ENCODE results near the gene BORCS6. TPM values are rescaled to one million over a fixed set of nuclear protein-coding genes. Genes with fewer than 3 reads are reported as not detected.

BORCS6 gene
- total RNA-seq, 2 experiments from 2014 or later = 4.0 to 4.3 TPM

- intact Hi-C loops (cut with micrococcal nuclease) = loop anchor here (1.0 to 10.0 kb wide), 3 partner anchors 11 to 666 kb away; partner anchors contain the start of genes FXR2, POLR2A and SLC35G6
- CTCF ChIA-PET = interaction anchor here (1.8 kb wide), 1 partner anchor 92 kb away, joined by 7 read pairs; no protein-coding TSS in a partner anchor
- H3K4me1 Mint-ChIP-seq (ENCODE audit: low read depth) = peaks cover 42% of the 10 kb centered on the region
- no peaks in the 10 kb centered on the region for H3K27me3 Mint-ChIP-seq (ENCODE audit: low read depth)
- no peaks in the 10 kb centered on the region for H3K9me3 Mint-ChIP-seq
- H3K27ac Mint-ChIP-seq = no peak overlapping the region
- no peak for DNase-seq
- H3K4me3 Mint-ChIP-seq = peak overlapping the region; percentile 84
- peaks cover 17% of the 10 kb centered on the region for H3K36me3 Mint-ChIP-seq (ENCODE audit: low read depth)
Measured at GRCh38 chr17:8150194-8151119, 39.5 kb downstream of the BORCS6 start.

- no peak overlapping the region for H3K4me3 Mint-ChIP-seq
- no peaks in the 10 kb centered on the region for H3K27me3 Mint-ChIP-seq (ENCODE audit: low read depth)
- no peak for DNase-seq
- H3K4me1 Mint-ChIP-seq (ENCODE audit: low read depth) = peaks cover 33% of the 10 kb centered on the region
- CTCF ChIA-PET = no interaction called here
- intact Hi-C loops (cut with micrococcal nuclease) = loop anchor here (10.0 kb wide), 2 partner anchors 535 to 665 kb away; partner anchors contain the start of genes FXR2, POLR2A and SLC35G6
- no peaks in the 10 kb centered on the region for H3K9me3 Mint-ChIP-seq
- H3K36me3 Mint-ChIP-seq (ENCODE audit: low read depth) = peaks cover 17% of the 10 kb centered on the region
- H3K27ac Mint-ChIP-seq = no peak overlapping the region
Measured at GRCh38 chr17:8149419-8150193, 40.4 kb downstream of the BORCS6 start.

GRCh38 chr17:8148560-8148959, 41.4 kb downstream of the BORCS6 start:
- no peak overlapping the region for H3K4me3 Mint-ChIP-seq
- intact Hi-C loops (cut with micrococcal nuclease) = no loop called here
- no peaks in the 10 kb centered on the region for H3K9me3 Mint-ChIP-seq
- no peak overlapping the region for H3K27ac Mint-ChIP-seq
- H3K36me3 Mint-ChIP-seq (ENCODE audit: low read depth) = peaks cover 22% of the 10 kb centered on the region
- DNase-seq = no peak
- H3K4me1 Mint-ChIP-seq (ENCODE audit: low read depth) = peaks cover 24% of the 10 kb centered on the region
- H3K27me3 Mint-ChIP-seq (ENCODE audit: low read depth) = no peaks in the 10 kb centered on the region
- CTCF ChIA-PET = interaction anchor here (0.8 to 1.0 kb wide), 2 partner anchors 9 to 11 kb away, joined by 3 to 4 read pairs; no protein-coding TSS in a partner anchor

GRCh38 chr17:8147805-8148404, 42.1 kb downstream of the BORCS6 start:
- DNase-seq = no peak
- CTCF ChIA-PET = interaction anchor here (0.8 to 1.0 kb wide), 2 partner anchors 8 to 12 kb away, joined by 3 to 4 read pairs; no protein-coding TSS in a partner anchor
- H3K27me3 Mint-ChIP-seq (ENCODE audit: low read depth) = no peaks in the 10 kb centered on the region
- H3K36me3 Mint-ChIP-seq (ENCODE audit: low read depth) = peaks cover 25% of the 10 kb centered on the region
- peaks cover 18% of the 10 kb centered on the region for H3K4me1 Mint-ChIP-seq (ENCODE audit: low read depth)
- no peak overlapping the region for H3K27ac Mint-ChIP-seq
- intact Hi-C loops (cut with micrococcal nuclease) = no loop called here
- H3K9me3 Mint-ChIP-seq = no peaks in the 10 kb centered on the region
- H3K4me3 Mint-ChIP-seq = no peak overlapping the region

- intact Hi-C loops (cut with micrococcal nuclease) = no loop called here
- Mint-ChIP-seq H3K27ac (no peak overlapping the region), H3K36me3 (ENCODE audit: low read depth) (peaks cover 29% of the 10 kb centered on the region), H3K4me3 (no peak overlapping the region), H3K27me3 (ENCODE audit: low read depth) (no peaks in the 10 kb centered on the region), H3K9me3 (no peaks in the 10 kb centered on the region), H3K4me1 (ENCODE audit: low read depth) (peaks cover 12% of the 10 kb centered on the region)
- DNase-seq = no peak
- CTCF ChIA-PET = interaction anchor here (0.6 to 1.0 kb wide), 2 partner anchors 8 to 13 kb away, joined by 3 to 5 read pairs; no protein-coding TSS in a partner anchor
Measured at GRCh38 chr17:8147141-8147804, 42.7 kb downstream of the BORCS6 start.

GRCh38 chr17:8146381-8147140, 43.4 kb downstream of the BORCS6 start:
- CTCF ChIA-PET = interaction anchor here (0.6 to 0.9 kb wide), 3 partner anchors 9 to 39 kb away, joined by 3 to 5 read pairs (median 3); no protein-coding TSS in a partner anchor
- intact Hi-C loops (cut with micrococcal nuclease) = no loop called here
- Mint-ChIP-seq H3K27me3 (ENCODE audit: low read depth) (no peaks in the 10 kb centered on the region), H3K9me3 (no peaks in the 10 kb centered on the region), H3K4me1 (ENCODE audit: low read depth) (peaks cover 10% of the 10 kb centered on the region), H3K36me3 (ENCODE audit: low read depth) (peaks cover 30% of the 10 kb centered on the region), H3K4me3 (no peak overlapping the region), H3K27ac (no peak overlapping the region)
- no peak for DNase-seq

- Mint-ChIP-seq H3K4me3 (no peak overlapping the region), H3K27me3 (ENCODE audit: low read depth) (no peaks in the 10 kb centered on the region), H3K9me3 (no peaks in the 10 kb centered on the region), H3K4me1 (ENCODE audit: low read depth) (peaks cover 9% of the 10 kb centered on the region), H3K36me3 (ENCODE audit: low read depth) (peaks cover 36% of the 10 kb centered on the region), H3K27ac (no peak overlapping the region)
- DNase-seq = no peak
- CTCF ChIA-PET = interaction anchor here (0.9 kb wide), 1 partner anchor 40 kb away, joined by 3 read pairs; no protein-coding TSS in a partner anchor
- intact Hi-C loops (cut with micrococcal nuclease) = no loop called here
Measured at GRCh38 chr17:8145811-8146210, 44.2 kb downstream of the BORCS6 start.

- peaks cover 10% of the 10 kb centered on the region for H3K4me1 Mint-ChIP-seq (ENCODE audit: low read depth)
- CTCF ChIA-PET = no interaction called here
- no peak overlapping the region for H3K27ac Mint-ChIP-seq
- no peaks in the 10 kb centered on the region for H3K9me3 Mint-ChIP-seq
- peaks cover 39% of the 10 kb centered on the region for H3K36me3 Mint-ChIP-seq (ENCODE audit: low read depth)
- H3K27me3 Mint-ChIP-seq (ENCODE audit: low read depth) = no peaks in the 10 kb centered on the region
- intact Hi-C loops (cut with micrococcal nuclease) = no loop called here
- no peak for DNase-seq
- no peak overlapping the region for H3K4me3 Mint-ChIP-seq
Measured at GRCh38 chr17:8144401-8145231, 45.4 kb downstream of the BORCS6 start.

- Mint-ChIP-seq H3K27me3 (ENCODE audit: low read depth) (no peaks in the 10 kb centered on the region), H3K4me1 (ENCODE audit: low read depth) (peaks cover 11% of the 10 kb centered on the region), H3K4me3 (no peak overlapping the region), H3K9me3 (no peaks in the 10 kb centered on the region), H3K36me3 (ENCODE audit: low read depth) (peaks cover 38% of the 10 kb centered on the region), H3K27ac (no peak overlapping the region)
- intact Hi-C loops (cut with micrococcal nuclease) = no loop called here
- CTCF ChIA-PET = interaction anchor here (0.6 kb wide), 1 partner anchor 10 kb away, joined by 8 read pairs; no protein-coding TSS in a partner anchor
- DNase-seq = no peak
Measured at GRCh38 chr17:8143581-8144400, 46.2 kb downstream of the BORCS6 start.

Measured in activated naive CD4-positive, alpha-beta T cell treated with anti-CD3 and anti-CD28 coated beads for 36 hours (primary cell).